GM12891 (cell line): Measurements from ENCODE around the gene ZEB1.
"Not testable (repeated sequence)": the region's sequence is repeated elsewhere in the genome, so short reads cannot be mapped to it uniquely, and the experiment has no call there.

Source experiments
- DNase-seq: peaks from one replicate; pipeline ENCODE4 v3.0.0; 2011; ENCODE audit warnings: low spot score; ENCODE audit not compliant: insufficient read length
- FAIRE-seq: peaks from 2 replicates; lab custom pipeline; 2011; peaks lifted over from hg19 to GRCh38; lab: Jason Lieb, UNC
- PAX5 ChIP-seq: IDR thresholded peaks from 2 replicates; pipeline ENCODE4 v1.6.1; 2011; ENCODE audit warnings: low read length, moderate library complexity, mild to moderate bottlenecking; ENCODE audit not compliant: insufficient read depth, severe bottlenecking
- POLR2A ChIP-seq: IDR thresholded peaks from 2 replicates; pipeline ENCODE4 v1.6.1; 2011; ENCODE audit warnings: low read depth, low read length, control low read depth
- POLR2AphosphoS5 ChIP-seq: IDR thresholded peaks from 2 replicates; pipeline ENCODE4 v1.6.1; 2011; ENCODE audit warnings: low read depth, low read length, control low read depth
- POU2F2 ChIP-seq: IDR thresholded peaks from 2 replicates; pipeline ENCODE4 v1.6.1; 2011; ENCODE audit warnings: low read depth, mild to moderate bottlenecking, control low read depth, low read length, moderate library complexity
- SPI1 ChIP-seq: IDR thresholded peaks from 2 replicates; pipeline ENCODE4 v1.6.1; 2011; ENCODE audit warnings: low read depth, low read length, control low read depth
- TAF1 ChIP-seq: IDR thresholded peaks from 2 replicates; pipeline ENCODE4 v1.6.1; 2011; ENCODE audit warnings: low read depth, low read length, control low read depth

ZEB1 gene

DNA sequence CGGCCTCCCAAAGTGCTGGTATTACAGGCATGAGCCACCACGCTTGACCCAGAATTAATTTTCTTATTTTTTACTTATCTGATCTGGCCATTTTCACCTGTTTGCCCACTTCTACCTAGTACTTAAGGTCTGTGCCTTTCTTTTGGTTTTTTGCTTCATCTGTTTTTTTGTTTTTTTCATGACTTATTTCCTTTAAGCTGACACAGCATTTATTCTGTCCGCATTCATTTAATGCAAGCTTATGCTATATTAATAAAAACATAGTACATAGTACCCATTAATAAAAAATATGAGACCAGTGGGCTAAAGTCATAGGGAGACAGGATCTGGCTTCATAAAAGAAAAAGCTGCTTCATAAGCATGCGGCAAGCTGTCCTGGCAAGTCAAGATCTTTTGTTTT is 205.4 kb downstream of the ZEB1 start:
- no peak for TF ChIP-seq SPI1
- no peak for TF ChIP-seq POLR2AphosphoS5
- TF ChIP-seq TAF1, result no peak
- no peak for TF ChIP-seq PAX5
- TF ChIP-seq POU2F2, result no peak
- TF ChIP-seq POLR2A, result no peak
- DNase-seq (no peak), FAIRE-seq (no peak)

DNA sequence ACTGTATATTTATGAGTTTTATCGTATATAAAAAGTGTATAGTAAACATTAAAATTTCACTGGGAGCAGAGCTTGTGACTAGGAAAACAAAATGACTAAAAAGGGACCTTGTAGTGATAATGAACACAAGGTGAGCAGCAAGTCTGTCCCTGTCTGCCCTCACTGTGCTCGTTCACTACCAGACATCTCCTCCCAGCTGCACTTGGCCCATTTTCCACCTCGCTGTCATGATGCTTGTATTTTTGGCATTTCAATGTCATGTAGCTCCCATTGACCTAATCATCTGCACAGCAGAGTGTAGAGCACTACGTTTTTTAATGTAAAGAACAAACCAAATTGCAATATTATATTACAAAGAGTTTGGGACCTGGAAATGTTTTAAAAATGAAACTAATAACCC is 207.2 kb downstream of the ZEB1 start:
- FAIRE-seq (no peak), DNase-seq (no peak)
- no peak for TF ChIP-seq PAX5
- no peak for TF ChIP-seq POLR2AphosphoS5
- no peak for TF ChIP-seq POU2F2
- TF ChIP-seq POLR2A, result no peak
- no peak for TF ChIP-seq TAF1
- TF ChIP-seq SPI1, result no peak

DNA sequence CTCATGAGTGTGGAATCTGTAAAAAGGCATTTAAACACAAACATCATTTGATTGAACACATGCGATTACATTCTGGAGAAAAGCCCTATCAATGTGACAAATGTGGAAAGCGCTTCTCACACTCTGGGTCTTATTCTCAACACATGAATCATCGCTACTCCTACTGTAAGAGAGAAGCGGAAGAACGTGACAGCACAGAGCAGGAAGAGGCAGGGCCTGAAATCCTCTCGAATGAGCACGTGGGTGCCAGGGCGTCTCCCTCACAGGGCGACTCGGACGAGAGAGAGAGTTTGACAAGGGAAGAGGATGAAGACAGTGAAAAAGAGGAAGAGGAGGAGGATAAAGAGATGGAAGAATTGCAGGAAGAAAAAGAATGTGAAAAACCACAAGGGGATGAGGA is 207.7 kb downstream of the ZEB1 start:
- DNase-seq (no peak), FAIRE-seq (no peak)
- TF ChIP-seq SPI1 (no peak), POLR2A (no peak), TAF1 (no peak), POLR2AphosphoS5 (no peak), PAX5 (no peak), POU2F2 (no peak)

DNA sequence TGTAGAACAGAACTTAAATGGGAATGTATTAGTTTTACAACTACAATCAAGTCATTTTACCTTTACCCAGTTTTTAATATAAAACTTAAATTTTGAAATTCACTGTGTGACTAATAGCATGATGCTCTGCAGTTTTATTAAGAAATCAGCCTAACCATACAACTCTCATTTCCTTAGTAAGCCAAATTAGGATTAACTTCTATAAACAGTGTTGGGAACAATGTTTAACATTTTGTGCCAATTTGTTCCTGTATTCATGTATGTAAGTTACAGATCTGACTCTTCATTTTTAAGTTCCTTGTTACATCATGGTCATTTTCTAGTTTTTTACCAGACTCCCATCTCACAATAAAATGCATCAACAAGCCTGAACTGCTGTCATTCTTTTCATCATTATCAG is 209.8 kb downstream of the ZEB1 start:
- FAIRE-seq (no peak), DNase-seq (no peak)
- TF ChIP-seq POU2F2 (no peak), PAX5 (no peak), POLR2A (no peak), SPI1 (no peak), TAF1 (no peak), POLR2AphosphoS5 (no peak)

DNA sequence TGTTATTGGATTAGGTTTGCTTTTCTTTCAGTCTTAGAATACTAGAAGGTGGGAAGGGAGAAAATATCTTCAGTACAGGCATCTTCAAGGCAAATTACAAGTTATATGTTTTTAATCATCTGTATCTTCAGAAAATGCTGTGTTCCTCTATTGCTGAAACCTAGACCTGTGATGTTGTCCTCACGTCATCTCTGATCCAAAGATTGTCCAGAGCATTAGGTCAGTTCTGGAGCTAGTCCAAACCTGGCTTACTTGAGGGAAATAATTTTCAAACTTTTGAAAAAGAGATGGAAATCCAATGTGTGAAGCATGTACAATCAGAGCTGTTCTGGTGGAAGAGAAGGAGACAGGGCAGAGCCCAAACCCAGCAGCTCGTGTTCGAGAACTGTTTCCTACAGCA is 217.3 kb downstream of the ZEB1 start:
- TF ChIP-seq TAF1 (no peak), POLR2AphosphoS5 (no peak), POLR2A (no peak), PAX5 (no peak), POU2F2 (no peak), SPI1 (no peak)
- FAIRE-seq (no peak), DNase-seq (no peak)

DNA sequence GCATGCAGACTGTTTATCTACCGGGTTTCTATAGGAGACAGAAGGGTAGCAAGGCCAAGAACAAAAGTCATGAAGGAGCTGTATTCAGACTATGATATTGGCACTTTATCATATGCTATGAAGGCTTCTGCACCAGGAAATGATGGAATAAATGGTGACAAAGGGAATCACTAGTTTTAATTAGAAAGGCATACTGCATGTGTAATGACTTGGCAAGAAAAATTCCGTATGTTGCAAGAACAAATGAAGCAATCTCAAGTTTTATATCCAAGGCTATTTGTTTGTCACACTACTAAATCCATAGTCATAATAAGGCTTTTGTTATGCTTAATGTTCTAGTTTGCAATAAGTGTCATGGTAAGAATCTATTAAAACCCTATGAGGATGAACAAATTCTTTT is 230.9 kb downstream of the ZEB1 start:
- no peak for FAIRE-seq
- no peak for DNase-seq
- TF ChIP-seq POLR2A (no peak), POU2F2 (no peak), POLR2AphosphoS5 (no peak), SPI1 (no peak), TAF1 (no peak), PAX5 (no peak)

DNA sequence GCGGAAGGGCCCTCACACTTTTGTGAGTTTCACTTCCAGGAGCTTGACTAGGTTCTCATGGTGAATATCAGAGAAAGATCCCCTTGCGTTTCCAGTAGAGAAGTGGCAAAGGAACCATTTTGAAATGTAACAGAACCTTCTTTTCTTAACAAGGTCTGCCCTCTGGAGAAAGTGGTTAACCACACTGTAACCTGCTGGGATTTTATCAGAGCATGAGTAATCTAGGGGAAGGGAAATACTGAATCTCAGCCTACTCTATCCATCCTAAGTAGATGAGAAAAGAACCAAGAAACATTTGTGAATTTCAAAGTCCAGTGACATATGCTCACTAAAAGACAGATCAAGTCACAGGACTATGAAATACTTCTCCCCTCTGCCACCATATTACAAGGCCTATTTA is 235.5 kb downstream of the ZEB1 start:
- FAIRE-seq (no peak), DNase-seq (no peak)

DNA sequence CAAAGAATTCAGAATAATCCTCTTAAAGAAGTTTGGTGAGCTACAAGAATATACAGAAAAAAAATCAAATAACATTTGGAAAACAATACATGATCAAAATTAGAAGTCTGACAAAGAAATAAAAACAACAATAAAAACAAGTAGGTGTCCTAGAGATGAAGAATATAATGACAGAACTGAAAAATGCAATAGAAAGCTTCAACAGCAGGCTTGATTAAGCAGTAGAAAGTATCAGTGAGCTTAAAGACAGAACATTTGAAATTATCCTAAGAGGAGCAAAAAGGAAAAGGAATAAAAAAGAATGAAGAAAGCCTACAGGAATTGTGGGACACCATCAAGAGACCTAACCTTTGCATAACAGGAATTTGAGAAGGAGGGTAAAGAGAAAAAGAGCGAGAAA is 238.8 kb downstream of the ZEB1 start:
- FAIRE-seq (no peak), DNase-seq (no peak)
- TF ChIP-seq POU2F2 (no peak), PAX5 (no peak), SPI1 (no peak), POLR2AphosphoS5 (no peak), POLR2A (no peak)

More for the DNA sequence above, 235.5 kb downstream of the ZEB1 start:
- no peak for TF ChIP-seq POLR2A
- TF ChIP-seq TAF1, result no peak
- no peak for TF ChIP-seq POLR2AphosphoS5
- no peak for TF ChIP-seq SPI1
- no peak for TF ChIP-seq POU2F2
- no peak for TF ChIP-seq PAX5

DNA sequence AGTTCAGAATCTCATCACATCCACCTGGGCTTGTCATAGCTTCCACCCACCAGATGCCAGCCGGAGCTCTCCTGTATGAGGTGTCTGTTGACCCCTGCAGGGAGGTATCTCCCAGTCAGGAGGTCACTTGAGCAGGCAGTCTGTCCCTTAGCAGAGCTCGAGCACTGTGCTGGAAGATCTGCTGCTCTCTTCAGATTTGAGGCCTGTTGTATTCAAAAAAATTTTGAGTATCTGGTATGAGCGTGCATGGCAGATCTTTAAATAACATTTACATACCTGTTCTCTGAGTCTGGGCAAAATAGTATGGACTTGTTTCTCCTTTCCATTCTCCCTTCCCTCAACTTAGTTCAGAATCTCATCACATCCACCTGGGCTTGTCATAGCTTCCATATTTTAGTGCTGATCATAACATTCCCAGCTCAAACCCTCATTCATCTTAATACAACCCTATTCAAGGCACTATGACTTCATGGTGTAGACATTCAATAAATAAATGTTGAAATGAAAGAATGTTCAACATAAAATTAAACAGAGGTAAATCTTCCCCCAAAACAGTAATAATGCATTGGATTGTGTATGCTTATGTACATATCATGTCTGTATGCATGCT is 249.3 kb downstream of the ZEB1 start:
- not testable (repeated sequence) for FAIRE-seq, DNase-seq

DNA sequence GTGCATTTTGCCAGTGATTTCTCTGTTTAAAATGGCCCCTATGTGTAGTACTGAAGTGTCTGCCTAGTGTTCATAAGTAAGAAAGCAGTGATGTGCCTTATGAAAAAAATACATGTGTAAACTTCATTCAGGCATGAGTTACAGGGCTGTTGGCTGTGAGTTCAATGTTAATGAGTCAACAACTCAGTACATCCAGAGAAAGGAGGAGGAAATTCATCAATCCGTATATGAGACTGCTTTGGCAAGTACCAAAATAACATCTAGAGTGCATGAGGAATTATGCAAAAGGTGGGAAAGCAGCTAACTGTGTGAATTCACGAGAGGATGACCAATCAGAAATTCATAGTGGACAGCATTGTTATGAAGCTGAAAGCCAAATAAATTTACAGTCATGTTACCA is 255.6 kb downstream of the ZEB1 start:
- DNase-seq (no peak), FAIRE-seq (no peak)
- no peak for TF ChIP-seq POU2F2
- no peak for TF ChIP-seq POLR2AphosphoS5
- TF ChIP-seq SPI1, result no peak
- TF ChIP-seq TAF1, result no peak
- no peak for TF ChIP-seq PAX5
- TF ChIP-seq POLR2A, result no peak
